Uterus (tissue), 2 donors: ENCODE measurements around the gene IRF4.

Experiments
- CTCF ChIP-seq, 4 experiments: fragments of 200-600 bp in 2 of 4; fragments of 450-650 bp in 2 of 4; sonication (generic) in 2 of 4; IDR thresholded peaks; one replicate each; pipeline ENCODE4 v1.5.1; 2016 to 2019; ENCODE audit warnings: antibody characterized with exemption in 4 of 4, mild to moderate bottlenecking in 2 of 4, moderate library complexity in 1 of 4
- POLR2A ChIP-seq, 2 donors: fragments of 450-650 bp; IDR thresholded peaks; one replicate each; pipeline ENCODE4 v1.6.1; 2016; ENCODE audit warnings: antibody characterized with exemption in 2 of 2, mild to moderate bottlenecking in 1 of 2, moderate library complexity in 1 of 2

GRCh38 chr6:389622-390021, 1.9 kb upstream of the IRF4 start:
- TF ChIP-seq CTCF (IDR thresholded peaks at IDR 0.05) (no peak), POLR2A (IDR thresholded peaks at IDR 0.05) (no peak)
